OCI-LY1 (cell line): ENCODE results near the gene TAF6L.

ENCODE experiments used
- H2AFZ ChIP-seq: fragments of 200-600 bp; sonication (generic), shearing (Covaris generic); 2 replicates; pipeline ENCODE4 v1.6.0; 2014; ENCODE audit warnings: antibody characterized with exemption, mild to moderate bottlenecking, low read length
- H3F3A ChIP-seq: fragments of 200-600 bp; sonication (generic), shearing (Covaris generic); 2 replicates; pipeline ENCODE4 v1.6.0; 2014; ENCODE audit warnings: mild to moderate bottlenecking, antibody characterized with exemption, low read length, moderate library complexity; ENCODE audit not compliant: insufficient read depth
- H3K27ac ChIP-seq: fragments of 200-600 bp; sonication (generic); 2 replicates; pipeline ENCODE4 v1.5.1; 2014; ENCODE audit warnings: low read length, mixed run types, mild to moderate bottlenecking, low read depth; ENCODE audit not compliant: poor library complexity, severe bottlenecking
- H3K27me3 ChIP-seq: fragments of 200-600 bp; sonication (generic); 2 replicates; pipeline ENCODE4 v1.6.0; 2014; ENCODE audit warnings: antibody characterized with exemption, mild to moderate bottlenecking, low read length, moderate library complexity; ENCODE audit not compliant: insufficient read depth
- H3K36me3 ChIP-seq: fragments of 200-600 bp; sonication (generic); 2 replicates; pipeline ENCODE4 v1.6.1; 2014; ENCODE audit warnings: mild to moderate bottlenecking, antibody characterized with exemption, low read length, moderate library complexity, mixed read lengths; ENCODE audit not compliant: insufficient read depth
- H3K4me1 ChIP-seq: fragments of 200-600 bp; sonication (generic); 2 replicates; pipeline ENCODE4 v1.5.1; 2014; ENCODE audit warnings: mild to moderate bottlenecking, low read length, moderate library complexity; ENCODE audit not compliant: insufficient read depth, severe bottlenecking
- H3K4me2 ChIP-seq: fragments of 200-600 bp; sonication (generic), shearing (Covaris generic); 2 replicates; pipeline ENCODE4 v1.6.1; 2014; ENCODE audit warnings: low read length
- H3K4me3 ChIP-seq: fragments of 200-600 bp; sonication (generic); 2 replicates; pipeline ENCODE4 v1.5.1; 2014; ENCODE audit warnings: low read length, low read depth, mild to moderate bottlenecking, mixed read lengths; ENCODE audit not compliant: poor library complexity, severe bottlenecking
- H3K79me2 ChIP-seq: fragments of 200-600 bp; shearing (Covaris generic); 2 replicates; pipeline ENCODE4 v1.6.1; 2016; ENCODE audit warnings: mixed run types, low read length, mixed read lengths; ENCODE audit not compliant: insufficient read depth
- H3K9ac ChIP-seq: fragments of 200-600 bp; sonication (generic), shearing (Covaris generic); 2 replicates; pipeline ENCODE4 v1.6.1; 2014; ENCODE audit warnings: mild to moderate bottlenecking, low read length, mixed read lengths
- H3K9me2 ChIP-seq: fragments of 200-600 bp; sonication (generic), shearing (Covaris generic); 2 replicates; pipeline ENCODE4 v1.6.1; 2014; ENCODE audit warnings: low read depth, mild to moderate bottlenecking, low read length, mixed read lengths
- H3K9me3 ChIP-seq: fragments of 200-600 bp; shearing (Covaris generic); 2 replicates; pipeline ENCODE4 v1.6.1; 2014; ENCODE audit warnings: low read length, mixed read lengths
- H4K20me1 ChIP-seq: fragments of 200-600 bp; sonication (generic), shearing (Covaris generic); 2 replicates; pipeline ENCODE4 v1.6.0; 2016; ENCODE audit warnings: mild to moderate bottlenecking, low read length; ENCODE audit not compliant: insufficient read depth
- EZH2 ChIP-seq: fragments of 200-600 bp; sonication (generic), shearing (Covaris generic); IDR thresholded peaks from 2 replicates; pipeline ENCODE4 v1.8.0; 2017; ENCODE audit warnings: borderline replicate concordance, mixed run types, mild to moderate bottlenecking, antibody characterized with exemption, low read length, moderate library complexity, mixed read lengths
- TF ChIP-seq, protein P1 (sequence below): fragments of 200-600 bp; sonication (generic), shearing (Covaris generic); IDR thresholded peaks from 2 replicates; pipeline ENCODE4 v1.5.1; 2017; ENCODE audit warnings: mild to moderate bottlenecking, antibody characterized with exemption, low read length, moderate library complexity, mixed read lengths

TAF6L gene

GRCh38 chr11:62835336-62835735 is 64.1 kb downstream of the TAF6L start:
- peaks cover 34% of the 10 kb centered on the region for H3K4me1 ChIP-seq
- H3K9me3 ChIP-seq, result no peaks in the 10 kb centered on the region
- H4K20me1 ChIP-seq, result no peaks in the 10 kb centered on the region
- H3K9ac ChIP-seq, result no peak overlapping the region
- H3K9me2 ChIP-seq, result no peaks in the 10 kb centered on the region
- H3K4me2 ChIP-seq, result no peak overlapping the region
- TF ChIP-seq EZH2, result no peak
- TF ChIP-seq, protein P1, sequence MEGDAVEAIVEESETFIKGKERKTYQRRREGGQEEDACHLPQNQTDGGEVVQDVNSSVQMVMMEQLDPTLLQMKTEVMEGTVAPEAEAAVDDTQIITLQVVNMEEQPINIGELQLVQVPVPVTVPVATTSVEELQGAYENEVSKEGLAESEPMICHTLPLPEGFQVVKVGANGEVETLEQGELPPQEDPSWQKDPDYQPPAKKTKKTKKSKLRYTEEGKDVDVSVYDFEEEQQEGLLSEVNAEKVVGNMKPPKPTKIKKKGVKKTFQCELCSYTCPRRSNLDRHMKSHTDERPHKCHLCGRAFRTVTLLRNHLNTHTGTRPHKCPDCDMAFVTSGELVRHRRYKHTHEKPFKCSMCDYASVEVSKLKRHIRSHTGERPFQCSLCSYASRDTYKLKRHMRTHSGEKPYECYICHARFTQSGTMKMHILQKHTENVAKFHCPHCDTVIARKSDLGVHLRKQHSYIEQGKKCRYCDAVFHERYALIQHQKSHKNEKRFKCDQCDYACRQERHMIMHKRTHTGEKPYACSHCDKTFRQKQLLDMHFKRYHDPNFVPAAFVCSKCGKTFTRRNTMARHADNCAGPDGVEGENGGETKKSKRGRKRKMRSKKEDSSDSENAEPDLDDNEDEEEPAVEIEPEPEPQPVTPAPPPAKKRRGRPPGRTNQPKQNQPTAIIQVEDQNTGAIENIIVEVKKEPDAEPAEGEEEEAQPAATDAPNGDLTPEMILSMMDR, result no peak
- no peaks in the 10 kb centered on the region for H3K27me3 ChIP-seq
- no peak overlapping the region for H2AFZ ChIP-seq
- H3K79me2 ChIP-seq, result peaks cover 25% of the 10 kb centered on the region
- no peaks in the 10 kb centered on the region for H3F3A ChIP-seq
- no peak overlapping the region for H3K27ac ChIP-seq
- no peak overlapping the region for H3K4me3 ChIP-seq
- H3K36me3 ChIP-seq, result peaks cover 44% of the 10 kb centered on the region
